HEK293T (cell line): ENCODE results near the gene NDC1.

ENCODE experiments used
- CTBP1 ChIP-seq: fragments of 450-650 bp; IDR thresholded peaks from 2 replicates; pipeline ENCODE4 v1.6.1; 2016; ENCODE audit warnings: borderline replicate concordance
- FOXA1 ChIP-seq: fragments of 450-650 bp; IDR thresholded peaks from 2 replicates; pipeline ENCODE4 v1.6.1; 2016; ENCODE audit warnings: mild to moderate bottlenecking
- PKNOX1 ChIP-seq: fragments of 450-650 bp; IDR thresholded peaks from 2 replicates; pipeline ENCODE4 v1.6.1; 2016
- SP1 ChIP-seq: fragments of 450-650 bp; IDR thresholded peaks from 2 replicates; pipeline ENCODE4 v1.6.1; 2017

- no peak for TF ChIP-seq CTBP1
- TF ChIP-seq PKNOX1 = no peak
- no peak for TF ChIP-seq SP1
- TF ChIP-seq FOXA1 = no peak
Measured at GRCh38 chr1:53717025-53717804, 120.9 kb downstream of the NDC1 start.
